Central memory CD4-positive, alpha-beta T cell (primary cell): ENCODE measurements around the gene CNRIP1.
"Not testable (repeated sequence)": the region's sequence is repeated elsewhere in the genome, so short reads cannot be mapped to it uniquely, and the experiment has no call there.

ENCODE experiments used
- DNase-seq: peaks from one replicate; pipeline ENCODE4 v3.0.0; 2022
- total RNA-seq, 3 experiments: gene quantifications; one replicate each; lab custom pipeline; 2026; lab: John Stamatoyannopoulos, UW

Gene CNRIP1, protein sequence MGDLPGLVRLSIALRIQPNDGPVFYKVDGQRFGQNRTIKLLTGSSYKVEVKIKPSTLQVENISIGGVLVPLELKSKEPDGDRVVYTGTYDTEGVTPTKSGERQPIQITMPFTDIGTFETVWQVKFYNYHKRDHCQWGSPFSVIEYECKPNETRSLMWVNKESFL
- total RNA-seq = 0 reads per million in 3 experiments

DNA sequence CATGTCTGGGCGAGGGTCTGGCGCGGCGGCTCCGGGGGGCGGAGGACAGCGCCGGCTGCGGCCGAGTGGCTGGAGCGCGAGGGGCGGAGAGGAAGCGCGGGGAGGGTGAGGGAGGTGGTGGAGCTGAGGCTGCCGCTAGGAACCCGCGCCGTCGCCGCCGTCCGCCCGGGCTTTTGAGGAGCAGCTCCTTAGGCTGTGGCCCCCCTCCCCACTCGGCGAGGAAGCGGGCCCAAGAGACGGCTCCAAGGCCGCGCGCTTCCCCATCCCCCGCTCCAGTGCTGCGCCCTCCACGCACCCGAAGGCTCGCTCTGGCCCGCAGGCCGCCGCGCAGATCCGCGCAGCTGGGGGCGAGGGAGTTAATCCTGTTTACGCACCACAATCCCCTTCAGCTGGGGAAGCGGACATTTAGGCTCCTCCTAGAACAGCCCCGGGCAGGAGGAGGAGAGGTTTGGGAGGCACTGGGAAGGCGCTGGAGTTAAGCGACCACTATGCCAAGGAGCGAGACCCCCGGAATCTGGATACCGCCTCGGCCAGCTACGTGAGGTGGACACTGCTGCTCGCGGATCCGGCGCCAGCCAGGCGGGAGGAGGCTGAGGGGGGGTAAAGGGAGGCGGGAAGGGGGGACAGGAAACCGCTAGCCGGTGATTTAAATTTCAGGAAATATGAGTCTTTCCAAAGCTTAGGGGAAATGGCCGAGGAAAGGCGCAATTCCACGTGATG, at the start of gene CNRIP1:
Gene CNRIP1, minus strand, starts transcription at position 552 of the 720 bp plus-strand sequence. Its CDS starts 549 bp downstream, at position 3.
- DNase-seq = no peak

DNA sequence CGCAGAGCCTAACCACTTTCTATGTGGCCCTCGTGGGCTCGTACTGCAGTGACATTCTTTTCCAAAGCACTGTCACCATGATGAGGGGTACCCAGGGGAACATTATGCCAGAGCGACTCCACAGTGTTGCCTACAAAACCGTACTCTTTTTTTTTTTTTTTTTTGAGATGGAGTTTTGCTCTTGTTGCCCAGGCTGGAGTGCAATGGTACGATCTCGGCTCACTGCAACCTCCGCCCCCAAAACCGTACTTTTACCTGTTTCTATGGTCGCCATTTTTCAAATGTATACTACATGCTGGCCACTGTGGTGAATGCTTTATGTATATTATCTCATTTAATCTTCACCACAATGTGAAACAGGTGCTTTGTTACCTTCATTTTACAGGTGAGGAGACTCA, 49.6 kb upstream of the CNRIP1 start:
- no peak for DNase-seq

DNA sequence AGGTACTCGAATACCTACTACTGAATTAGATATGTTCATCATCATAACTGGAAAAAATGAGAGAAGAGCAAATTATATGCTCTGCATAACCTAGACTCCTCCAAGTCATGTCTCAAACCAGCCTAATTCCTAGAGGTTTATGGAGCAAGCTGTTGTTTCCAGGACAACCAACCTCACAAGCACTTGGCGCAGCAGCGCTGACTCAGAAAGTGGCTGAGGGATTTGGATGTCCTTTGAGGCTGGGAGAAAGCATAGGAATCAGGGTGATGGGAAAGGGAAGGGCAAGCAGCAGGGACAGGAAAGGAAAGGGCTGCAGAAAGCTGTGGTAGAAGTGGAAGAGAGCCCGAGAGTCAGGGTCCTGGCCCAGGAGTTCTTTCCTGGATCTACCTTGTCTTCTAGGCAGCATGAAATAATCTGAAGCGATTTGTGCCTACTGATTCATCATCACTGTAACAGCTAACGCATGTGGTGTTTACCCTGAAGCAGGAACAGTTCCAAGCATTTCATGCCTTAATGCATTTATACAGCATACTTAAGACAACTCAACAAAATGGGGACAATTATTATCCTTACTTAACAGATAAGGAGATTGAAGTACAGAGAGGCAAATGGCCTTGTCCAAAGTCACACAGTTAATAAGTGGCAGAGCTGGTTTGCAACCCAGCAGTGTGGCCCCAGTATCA, 49.0 kb upstream of the CNRIP1 start:
- no peak for DNase-seq

DNA sequence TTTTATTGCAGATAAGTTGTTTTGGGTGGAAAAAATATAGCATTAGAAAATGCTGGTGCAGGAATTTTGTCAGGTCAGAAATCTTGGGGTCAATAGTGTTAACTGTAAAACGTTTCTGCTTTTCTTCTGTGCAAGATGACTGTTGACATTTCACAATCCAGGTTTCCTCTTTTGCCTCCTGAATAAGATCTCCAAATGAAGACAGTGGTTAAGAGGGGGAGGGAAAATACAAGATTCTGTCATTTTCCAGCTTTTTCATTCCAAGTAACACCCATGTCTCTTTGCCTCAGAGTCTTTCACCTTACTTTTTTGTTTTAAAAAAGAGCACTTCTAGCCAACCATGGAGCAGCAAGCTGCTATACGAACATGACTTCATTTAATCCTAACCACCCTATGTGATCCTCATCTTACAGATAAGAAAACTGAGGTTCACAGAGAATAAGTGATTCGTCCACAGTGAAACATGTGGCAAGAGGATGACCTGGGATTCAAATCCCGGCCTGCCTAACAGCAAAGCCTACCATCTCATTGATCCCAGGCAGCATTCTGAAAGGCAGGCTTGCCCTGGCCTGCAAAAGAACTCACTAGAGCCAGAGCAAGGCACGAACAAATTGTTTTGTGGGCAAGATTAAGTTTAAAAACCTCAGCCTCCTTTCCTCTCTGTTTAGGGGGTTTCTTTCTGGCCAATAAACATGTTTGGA, 48.4 kb upstream of the CNRIP1 start:
- no peak for DNase-seq

DNA sequence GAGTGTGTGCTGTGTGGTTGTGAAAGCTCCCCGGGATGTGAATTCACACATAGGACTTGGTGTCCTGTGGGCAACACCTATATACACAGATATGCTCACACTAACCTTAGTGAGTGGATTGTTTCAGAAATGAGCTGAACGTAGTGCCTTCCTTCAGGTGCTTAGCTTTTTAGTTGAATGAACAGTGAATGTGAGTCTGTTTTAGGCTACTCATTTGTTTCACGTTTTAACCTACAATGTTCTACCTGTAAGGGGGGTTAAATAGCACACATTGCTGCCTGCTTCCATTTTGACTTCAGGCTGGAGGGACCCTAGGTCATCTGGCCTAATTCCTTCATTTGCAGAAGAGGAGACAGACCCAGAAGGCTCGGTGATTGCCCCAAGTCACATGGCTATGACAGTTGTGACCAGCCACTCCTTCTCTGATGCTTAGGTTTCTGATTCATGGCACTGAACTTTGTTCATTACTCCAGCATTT, 46.4 kb upstream of the CNRIP1 start:
- no peak for DNase-seq

DNA sequence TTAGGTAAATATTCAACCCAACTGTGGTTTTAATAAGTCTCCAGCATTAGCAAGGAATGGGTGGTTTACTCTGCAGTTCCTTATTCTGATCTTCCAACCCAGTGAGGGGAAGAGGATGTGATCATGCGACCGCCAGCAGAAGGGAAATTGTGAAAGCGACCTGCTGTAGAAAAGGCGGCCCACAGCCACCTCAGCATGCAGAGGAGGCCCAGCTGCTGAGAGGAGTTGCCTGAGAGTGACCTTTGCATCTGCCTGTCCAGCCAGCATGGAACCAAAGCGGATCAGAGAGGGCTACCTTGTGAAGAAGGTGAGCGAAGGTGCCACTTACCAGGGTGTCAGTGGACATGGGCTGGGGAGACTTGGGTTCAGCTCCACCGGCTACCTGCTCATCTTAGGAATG, 45.3 kb upstream of the CNRIP1 start, which contains the start of gene PLEK:
Gene PLEK, plus strand, starts transcription at position 196 of the 400 bp plus-strand sequence. Its CDS starts 70 bp downstream, at position 266.
- DNase-seq = no peak

DNA sequence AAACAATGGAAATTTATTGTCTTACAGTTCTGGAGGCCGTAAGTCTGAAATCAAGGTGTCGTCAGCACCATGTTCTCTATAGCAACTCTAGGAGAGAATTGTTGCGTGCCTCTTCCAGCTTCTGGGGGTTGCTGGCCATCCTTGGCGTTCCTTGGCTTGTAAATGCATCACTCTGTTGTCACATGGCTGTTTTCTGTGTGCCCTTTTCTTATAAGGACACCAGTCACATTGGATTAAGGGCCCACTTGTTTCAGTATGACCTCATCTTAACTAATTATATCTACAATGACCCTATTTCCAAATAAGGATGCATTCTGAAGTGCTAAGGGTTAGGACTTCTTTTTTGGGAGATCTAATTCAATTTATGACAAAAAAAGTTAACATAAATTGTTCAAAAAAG, 44.0 kb upstream of the CNRIP1 start:
- DNase-seq = no peak

DNA sequence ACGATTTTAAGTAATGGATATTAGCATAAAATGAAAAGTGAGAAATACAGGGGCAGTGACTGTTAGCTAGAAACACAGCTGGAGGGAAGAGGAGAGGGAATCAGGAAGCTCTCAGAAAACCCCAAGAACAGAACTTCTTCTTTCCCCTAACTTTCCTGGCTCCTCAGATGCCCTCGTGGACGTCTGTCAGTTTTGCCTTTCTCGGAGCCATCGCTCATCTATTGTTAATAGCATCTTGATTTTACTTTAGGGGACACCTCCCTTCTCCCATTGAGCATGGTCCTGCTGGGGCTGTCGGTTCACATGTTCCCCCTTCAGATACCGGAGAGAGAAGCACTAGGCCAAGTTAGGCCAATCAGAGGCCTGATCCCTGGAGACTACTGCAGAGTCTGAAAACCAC, 43.0 kb upstream of the CNRIP1 start:
- no peak for DNase-seq

DNA sequence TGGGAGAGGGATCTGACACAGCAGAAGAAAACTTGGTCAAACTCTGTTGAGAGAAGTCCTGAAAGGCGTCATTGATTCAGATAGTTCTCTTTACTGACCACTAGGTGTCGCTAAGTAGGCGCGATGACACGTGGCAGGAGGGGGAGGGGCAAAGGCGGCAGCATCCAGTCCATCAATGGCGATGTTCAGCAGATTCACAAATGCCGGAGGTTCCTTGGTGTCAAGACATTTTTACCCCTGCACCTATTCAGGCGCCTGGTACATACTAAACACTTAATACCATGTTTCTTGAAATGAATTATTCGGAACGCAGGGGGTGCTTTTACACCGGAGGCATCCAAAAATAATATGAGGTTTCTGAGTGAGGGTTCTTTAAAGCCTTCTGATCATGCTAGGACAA, 42.3 kb upstream of the CNRIP1 start:
- DNase-seq = peak; percentile 74

DNA sequence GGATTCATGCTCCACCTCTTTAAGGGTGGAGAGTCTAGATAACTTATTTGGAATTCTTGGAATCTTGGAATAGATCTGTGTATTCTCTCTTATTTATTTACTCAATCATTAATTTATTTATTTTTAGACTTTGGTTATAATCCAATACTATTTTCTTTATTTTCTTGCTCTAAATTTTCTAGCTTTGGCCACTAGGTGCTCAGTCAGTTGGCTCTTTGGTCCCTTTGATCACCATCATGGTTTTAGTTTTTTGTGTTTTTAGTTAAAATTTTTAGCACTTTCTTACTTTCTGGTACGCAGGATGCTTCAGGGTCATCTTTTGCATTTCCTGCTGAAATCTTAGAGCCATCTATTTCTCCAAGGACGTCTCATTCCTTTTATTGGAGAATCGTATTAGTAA, 40.1 kb upstream of the CNRIP1 start:
- DNase-seq = no peak

DNA sequence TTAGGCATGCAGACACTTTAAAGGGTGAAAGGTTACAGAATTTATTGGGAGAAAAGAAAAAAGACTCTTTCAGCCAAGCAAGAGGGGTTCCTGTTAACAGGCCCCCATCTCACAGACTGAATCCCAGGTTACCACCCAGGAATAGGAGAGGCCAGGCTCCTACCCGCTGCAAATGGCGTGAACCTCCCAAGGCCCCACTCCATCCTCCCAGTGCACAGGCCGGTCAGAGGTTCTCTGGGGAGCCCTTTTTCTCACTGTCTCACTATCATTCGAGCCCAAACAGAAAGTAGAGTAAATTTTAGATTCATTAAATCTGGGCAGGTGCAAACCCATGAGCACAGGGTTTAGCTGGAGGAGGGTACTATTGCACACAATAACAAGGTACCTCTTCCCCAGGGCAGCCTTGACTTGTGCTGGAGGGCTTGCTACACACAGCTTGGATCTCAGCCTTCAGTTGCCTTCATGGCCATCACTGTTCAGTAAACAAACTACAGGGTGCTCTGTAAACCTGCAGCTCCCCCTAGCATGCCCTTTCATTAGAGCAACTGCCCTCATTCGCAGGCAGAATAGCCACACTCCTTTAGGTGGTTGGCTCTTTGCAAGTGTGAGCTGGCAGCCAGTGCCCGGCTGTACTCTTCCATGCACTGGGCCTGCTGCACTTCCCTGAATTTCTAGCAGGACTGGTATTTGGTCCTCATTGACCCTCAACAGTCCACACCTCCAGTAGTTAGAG, 38.0 kb upstream of the CNRIP1 start:
- no peak for DNase-seq

DNA sequence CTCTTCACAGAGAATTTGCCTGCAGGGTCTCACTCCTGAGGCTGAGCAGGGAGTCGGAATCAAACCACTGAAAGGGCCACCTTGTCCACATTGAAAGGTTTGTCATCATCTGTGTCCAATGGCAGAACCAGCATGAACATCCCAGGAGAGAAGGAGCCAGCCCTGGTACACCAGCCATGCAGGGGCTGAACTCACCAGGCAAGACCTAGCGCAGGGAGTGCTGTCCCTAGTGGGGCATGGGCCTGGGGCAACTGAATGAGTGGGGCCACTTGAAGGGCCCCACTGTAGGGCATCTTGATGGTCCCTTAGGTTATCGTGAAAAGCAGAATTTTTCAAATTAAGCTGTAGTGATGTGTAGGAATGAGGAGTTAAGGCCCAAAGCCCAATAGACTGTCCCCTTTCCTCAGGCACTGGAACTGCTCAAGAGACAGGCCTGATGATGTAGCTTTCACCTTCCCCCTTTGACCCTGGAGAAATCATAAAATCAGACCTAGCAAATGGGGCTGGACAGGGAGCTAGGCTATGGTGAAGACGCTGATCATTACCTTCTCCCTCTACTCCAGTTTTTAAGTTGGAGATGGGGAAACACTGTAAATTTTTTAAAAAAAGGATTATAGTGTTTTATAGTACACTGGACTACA, 37.0 kb upstream of the CNRIP1 start:
- no peak for DNase-seq

DNA sequence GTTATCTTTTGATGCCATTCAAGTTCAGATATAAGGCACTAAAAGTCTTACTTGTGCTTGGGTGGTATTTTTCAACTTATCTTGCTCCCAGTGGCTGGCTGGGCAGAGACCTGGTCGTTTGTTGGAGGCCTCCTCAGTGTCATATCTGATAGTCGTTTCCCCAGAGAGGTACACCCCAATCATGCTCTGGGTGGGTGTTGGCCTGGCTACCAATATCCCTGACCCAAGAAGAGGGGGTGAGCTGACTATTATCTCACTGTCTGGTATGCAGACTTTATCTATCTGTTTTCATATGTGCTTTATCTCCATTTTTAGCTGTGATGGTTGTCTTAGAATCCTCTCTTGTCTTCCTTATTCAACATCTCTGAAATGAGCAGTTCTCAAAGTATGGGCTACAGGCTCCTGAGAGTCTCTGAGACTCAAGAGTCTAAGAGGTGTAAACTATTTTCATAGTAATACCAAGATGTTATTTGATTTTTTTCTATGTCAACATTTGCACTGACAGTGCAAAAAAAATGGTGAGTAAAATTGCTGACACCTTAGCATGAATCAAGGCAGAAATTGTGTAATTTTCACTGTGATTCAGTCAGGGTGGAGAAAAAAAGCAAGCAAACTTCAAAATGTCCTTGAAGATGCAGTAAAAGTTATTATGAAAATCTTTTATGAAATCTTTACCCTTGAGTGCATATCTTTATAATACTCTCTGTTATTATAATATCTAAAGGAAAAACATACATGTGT, 33.1 kb upstream of the CNRIP1 start:
- no peak for DNase-seq

DNA sequence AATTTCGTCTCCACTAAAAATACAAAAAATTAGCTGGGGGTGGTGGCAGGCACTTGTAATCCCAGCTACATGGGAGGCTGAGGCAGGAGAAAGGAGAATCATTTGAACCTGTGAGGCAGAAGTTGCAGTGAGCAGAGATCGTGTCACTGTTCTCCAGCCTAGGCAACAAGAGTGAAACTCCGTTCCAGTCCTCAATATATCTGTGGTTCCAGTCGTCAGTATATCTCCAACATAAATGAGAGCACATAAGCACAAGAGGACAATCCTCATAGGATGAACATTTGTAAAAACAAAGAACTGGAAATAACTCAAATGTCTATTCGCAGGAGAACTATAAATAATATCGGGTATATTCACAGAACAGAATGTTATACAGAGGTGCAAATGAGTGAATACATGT, 32.2 kb upstream of the CNRIP1 start:
- DNase-seq = no peak

DNA sequence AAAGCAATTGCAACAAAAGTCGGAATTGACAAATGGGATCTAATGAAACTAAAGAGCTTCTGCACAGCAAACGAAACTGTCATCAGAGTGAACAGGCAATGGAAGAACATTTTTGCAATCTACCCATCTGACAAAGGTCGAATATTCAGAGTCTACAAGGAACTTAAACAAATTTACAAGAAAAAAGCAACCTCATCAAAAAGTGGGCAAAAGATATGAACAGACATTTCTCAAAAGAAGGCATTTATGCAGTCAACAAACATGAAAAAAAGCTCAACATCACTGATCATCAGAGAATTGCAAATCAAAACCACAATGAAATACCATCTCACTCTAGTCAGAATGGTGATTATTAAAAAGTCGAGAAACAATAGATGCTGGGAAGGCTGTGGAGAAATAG, 29.3 kb upstream of the CNRIP1 start:
- not testable (repeated sequence) for DNase-seq

DNA sequence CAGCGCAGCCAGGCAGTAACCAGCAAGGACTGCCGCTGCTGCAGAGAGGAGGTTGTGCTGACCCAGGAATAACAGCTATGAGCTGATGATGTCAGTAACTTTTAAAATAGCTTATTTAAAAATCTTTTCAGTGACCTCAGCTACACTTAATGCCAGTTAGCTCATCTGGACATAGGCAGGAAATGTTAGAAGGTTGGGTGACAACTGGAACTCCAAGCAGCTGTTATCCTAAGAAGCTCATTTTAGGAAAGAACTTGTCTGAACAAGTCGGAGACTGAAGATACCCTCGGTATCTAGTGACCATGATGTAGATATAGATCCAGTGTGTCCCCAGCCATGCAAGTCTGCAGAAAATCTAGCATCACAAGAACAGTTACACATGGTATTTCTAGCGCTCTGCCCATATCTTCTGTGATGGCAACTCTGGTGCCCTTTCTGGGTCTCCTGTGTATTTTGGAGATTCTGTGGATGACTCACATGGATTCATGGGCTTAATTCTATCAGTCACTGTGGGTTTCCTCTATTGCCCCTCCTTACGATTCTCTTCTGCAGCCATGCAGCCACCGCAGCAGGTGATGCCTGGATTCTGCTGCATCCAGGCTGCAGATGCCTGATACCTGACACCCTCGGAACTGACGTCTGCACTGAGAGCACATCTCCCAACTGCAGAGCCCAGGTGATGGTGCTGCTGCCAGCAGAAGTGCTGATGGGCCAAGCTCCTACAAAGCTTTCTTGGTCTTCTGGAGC, 25.6 kb upstream of the CNRIP1 start:
- no peak for DNase-seq

DNA sequence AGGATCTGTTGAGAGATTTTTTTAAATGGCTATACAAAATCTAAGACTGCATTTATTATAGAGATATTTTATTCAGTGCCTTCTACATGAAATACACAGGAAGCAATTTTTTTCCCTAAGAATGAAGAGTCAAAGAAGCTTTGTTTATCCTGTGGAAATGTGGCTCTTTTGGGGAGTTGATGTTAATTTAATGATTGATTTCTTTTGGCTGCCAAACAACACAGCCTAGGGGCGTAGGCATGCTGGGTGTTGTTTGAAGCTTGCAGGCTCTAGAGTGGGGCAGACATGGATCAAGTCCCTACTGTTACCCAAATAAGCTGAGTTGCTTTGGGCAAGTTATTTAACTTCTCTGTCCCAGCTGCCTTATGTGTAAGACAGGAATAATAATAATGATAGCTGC, 24.3 kb upstream of the CNRIP1 start:
- DNase-seq = no peak

DNA sequence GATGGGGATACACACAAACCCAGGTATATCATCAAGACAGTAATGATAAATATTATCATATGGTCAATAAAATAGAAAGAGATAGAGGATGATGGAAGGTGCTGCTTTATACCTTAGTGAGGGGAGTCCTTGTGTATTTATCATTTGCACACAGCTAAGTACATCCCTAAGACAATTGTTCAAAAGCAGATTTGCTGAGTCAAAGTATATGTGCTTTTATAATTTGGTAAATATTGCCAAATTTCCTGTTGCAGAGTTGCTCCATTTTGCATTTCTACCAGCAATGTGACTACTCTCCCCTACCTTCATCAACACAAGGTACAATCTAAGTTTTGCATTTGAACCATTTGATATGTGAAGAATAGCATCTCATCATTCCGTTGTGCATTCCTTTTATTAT, 22.7 kb upstream of the CNRIP1 start:
- no peak for DNase-seq

DNA sequence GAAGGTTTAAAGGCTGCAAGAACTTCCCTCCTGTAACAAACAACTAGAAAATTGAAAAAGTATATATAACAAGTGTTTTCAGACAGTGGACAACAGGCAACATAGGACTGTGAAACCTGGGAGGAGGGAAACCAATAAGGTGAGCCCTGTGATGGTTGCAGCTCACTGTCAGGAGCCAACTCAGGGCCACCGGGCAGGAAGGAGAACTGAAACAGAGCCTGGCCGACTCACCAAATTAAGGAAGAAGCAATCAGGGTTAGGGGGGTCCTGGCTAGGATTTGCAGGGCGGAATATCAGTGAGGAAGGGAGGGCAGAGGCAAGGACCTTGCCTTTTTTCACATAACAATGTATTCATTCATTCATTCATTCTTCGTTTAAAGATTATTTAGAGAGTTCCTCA, 21.8 kb upstream of the CNRIP1 start:
- DNase-seq = no peak

DNA sequence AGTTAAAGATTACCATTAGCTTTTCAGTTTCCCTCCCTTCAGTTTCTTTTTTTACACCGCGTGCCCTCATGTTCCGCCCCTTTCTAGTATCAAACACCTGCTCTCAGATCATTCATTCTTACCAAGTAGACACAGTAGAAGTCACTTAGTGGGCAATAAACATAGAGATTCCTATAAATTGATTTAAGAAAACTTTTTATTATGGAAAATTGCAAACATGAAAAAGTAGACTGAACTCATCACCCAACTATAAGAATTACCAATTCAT, 21.2 kb upstream of the CNRIP1 start:
- no peak for DNase-seq
